Thyroid gland (tissue), 4 donors: ENCODE data around the gene PLSCR4. TPM values are rescaled to one million over a fixed set of nuclear protein-coding genes. Genes with fewer than 3 reads are reported as not detected.

Experiments
- DNase-seq, 2 donors: peaks; one replicate each; pipeline ENCODE4 v3.0.0-alpha.2; 2019
- H3K27ac ChIP-seq, 3 donors: fragments of 200-600 bp; sonication (generic); 1 replicate in 2 of 3; 2 replicates in 1 of 3; pipeline ENCODE4 v1.5.1; 2016 to 2019; ENCODE audit warnings: mild to moderate bottlenecking in 1 of 3, moderate library complexity in 1 of 3
- H3K27me3 ChIP-seq: fragments of 200-600 bp; sonication (generic); one replicate; pipeline ENCODE4 v1.5.1; 2019
- H3K36me3 ChIP-seq, 2 donors: fragments of 200-600 bp; sonication (generic); one replicate each; pipeline ENCODE4 v1.5.1; 2016 to 2019
- H3K4me1 ChIP-seq, 2 donors: fragments of 200-600 bp; sonication (generic); one replicate each; pipeline ENCODE4 v1.5.1; 2017 to 2019
- H3K4me3 ChIP-seq, 3 donors: fragments of 200-600 bp; sonication (generic); replicated peaks in 1 of 3; 1 replicate in 2 of 3; 2 replicates in 1 of 3; pipeline ENCODE4 v1.5.1; 2016; ENCODE audit warnings: mild to moderate bottlenecking in 1 of 3
- H3K9me3 ChIP-seq: fragments of 200-600 bp; sonication (generic); one replicate; pipeline ENCODE4 v1.5.1; 2017
- POLR2A ChIP-seq, 2 donors: fragments of 450-650 bp; IDR thresholded peaks; one replicate each; pipeline ENCODE4 v1.6.1; 2017; ENCODE audit warnings: antibody characterized with exemption in 2 of 2, mild to moderate bottlenecking in 2 of 2, moderate library complexity in 1 of 2
- WGBS, 2 donors: methylation state at CpG; one replicate each; pipeline ENCODE4 v1.1.5; 2017; 5-methylcytosine and 5-hydroxymethylcytosine counted together
- intact Hi-C: fragments of 100-400 bp; cut with DNase I; formaldehyde crosslinking; loops from one replicate; pipeline ENCODE4 v1.15.1; 2023
- total RNA-seq, 4 donors: library from RNA; depleted of rRNA; stranded (reverse); fragments of >200 nt; gene quantifications; one replicate each; pipeline ENCODE4 v1.2.3, GENCODE V29; 2016
- TF ChIP-seq, protein P1 (sequence below), 6 experiments: fragments of 200-600 bp in 3 of 6; fragments of 450-650 bp in 3 of 6; sonication (generic) in 3 of 6; IDR thresholded peaks; one replicate each; pipeline ENCODE4 v1.5.1; 2016 to 2019; ENCODE audit warnings: antibody characterized with exemption in 6 of 6, mild to moderate bottlenecking in 2 of 6, inconsistent platforms in 1 of 6, moderate library complexity in 1 of 6

PLSCR4 gene
- total RNA-seq, 4 donors from 2014 or later: 61.6 to 110 (median 78.4) TPM

DNA sequence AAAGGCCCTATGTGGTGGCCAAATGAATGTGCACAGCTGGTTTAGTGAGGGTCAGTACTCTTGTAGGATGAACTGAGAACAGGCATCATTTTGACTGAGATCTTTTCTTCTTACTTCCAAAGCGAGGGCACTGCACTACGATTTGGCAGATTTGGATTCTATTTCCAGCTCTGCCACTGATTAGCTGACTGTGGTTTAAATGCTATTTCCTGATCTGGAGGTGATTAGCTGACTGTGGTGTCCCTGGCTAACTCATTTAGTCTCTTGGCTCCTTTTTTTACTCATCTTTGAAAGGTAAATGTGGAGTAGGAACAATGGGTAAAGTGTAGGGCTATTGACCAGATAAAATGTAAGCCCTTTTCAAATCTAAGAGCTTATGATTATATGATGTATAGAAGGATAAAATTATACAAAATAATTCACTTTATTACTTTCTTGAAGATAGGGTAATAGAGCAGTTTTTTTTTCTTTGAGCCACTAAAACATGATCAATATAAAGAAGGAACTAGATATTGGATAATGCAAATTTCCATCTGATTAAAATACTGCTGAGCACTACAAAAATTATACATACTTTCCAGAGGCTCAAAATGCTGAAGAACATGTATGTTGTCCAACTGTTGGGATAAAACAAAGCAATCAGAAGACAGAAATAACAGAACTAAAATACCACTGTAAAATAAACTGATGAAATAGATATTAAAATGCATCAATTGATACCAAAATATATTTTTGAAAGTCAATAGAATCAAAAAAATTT lies 50.3 kb downstream of the PLSCR4 start:
- H3K27ac ChIP-seq: no peak overlapping the region
- TF ChIP-seq, protein P1, sequence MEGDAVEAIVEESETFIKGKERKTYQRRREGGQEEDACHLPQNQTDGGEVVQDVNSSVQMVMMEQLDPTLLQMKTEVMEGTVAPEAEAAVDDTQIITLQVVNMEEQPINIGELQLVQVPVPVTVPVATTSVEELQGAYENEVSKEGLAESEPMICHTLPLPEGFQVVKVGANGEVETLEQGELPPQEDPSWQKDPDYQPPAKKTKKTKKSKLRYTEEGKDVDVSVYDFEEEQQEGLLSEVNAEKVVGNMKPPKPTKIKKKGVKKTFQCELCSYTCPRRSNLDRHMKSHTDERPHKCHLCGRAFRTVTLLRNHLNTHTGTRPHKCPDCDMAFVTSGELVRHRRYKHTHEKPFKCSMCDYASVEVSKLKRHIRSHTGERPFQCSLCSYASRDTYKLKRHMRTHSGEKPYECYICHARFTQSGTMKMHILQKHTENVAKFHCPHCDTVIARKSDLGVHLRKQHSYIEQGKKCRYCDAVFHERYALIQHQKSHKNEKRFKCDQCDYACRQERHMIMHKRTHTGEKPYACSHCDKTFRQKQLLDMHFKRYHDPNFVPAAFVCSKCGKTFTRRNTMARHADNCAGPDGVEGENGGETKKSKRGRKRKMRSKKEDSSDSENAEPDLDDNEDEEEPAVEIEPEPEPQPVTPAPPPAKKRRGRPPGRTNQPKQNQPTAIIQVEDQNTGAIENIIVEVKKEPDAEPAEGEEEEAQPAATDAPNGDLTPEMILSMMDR (IDR thresholded peaks at IDR 0.05): no peak
- no peak for TF ChIP-seq POLR2A (IDR thresholded peaks at IDR 0.05)
- WGBS, 2 donors: 73 to 80% methylated on average over 2 of the region's 2 CpGs
- intact Hi-C loops: no loop called here
- H3K4me3 ChIP-seq: no peak overlapping the region
- H3K9me3 ChIP-seq: no peaks in the 10 kb centered on the region
- H3K27me3 ChIP-seq: no peaks in the 10 kb centered on the region
- H3K36me3 ChIP-seq: peaks cover 0 to 3% of the 10 kb centered on the region in 2 donors
- no peak for DNase-seq
- peaks cover 0 to under 1% of the 10 kb centered on the region in 2 donors for H3K4me1 ChIP-seq

DNA sequence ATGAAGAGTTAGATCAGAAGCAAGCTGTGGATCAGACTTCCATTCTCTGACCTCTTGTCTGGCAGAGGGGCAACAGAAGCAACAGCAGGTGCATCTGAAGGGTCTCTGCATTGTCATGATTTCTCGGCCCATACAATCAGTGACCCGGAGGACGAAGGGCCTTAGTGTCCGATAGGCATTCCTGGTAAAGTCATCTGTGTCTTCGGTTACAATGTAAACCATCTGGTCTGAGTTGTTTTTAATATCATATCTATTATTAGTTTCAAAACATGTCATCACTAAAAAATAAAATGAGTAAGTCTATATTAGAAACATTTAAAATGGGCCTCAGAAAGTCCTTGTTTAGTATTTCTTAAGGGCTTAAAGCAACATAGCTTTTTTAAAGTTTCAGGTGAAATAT lies 51.1 kb downstream of the PLSCR4 start:
- Histone ChIP-seq H3K27me3 (no peaks in the 10 kb centered on the region), H3K36me3 (peaks cover 0 to under 1% of the 10 kb centered on the region in 2 donors), H3K4me1 (peaks cover 0 to 4% of the 10 kb centered on the region in 2 donors), H3K9me3 (no peaks in the 10 kb centered on the region), H3K4me3 (no peak overlapping the region), H3K27ac (no peak overlapping the region)
- TF ChIP-seq, protein P1 (IDR thresholded peaks at IDR 0.05): no peak
- no peak for TF ChIP-seq POLR2A (IDR thresholded peaks at IDR 0.05)
- intact Hi-C loops: no loop called here
- no peak for DNase-seq
- 98 to 99% methylated on average over 5 of the region's 5 CpGs for WGBS, 2 donors

DNA sequence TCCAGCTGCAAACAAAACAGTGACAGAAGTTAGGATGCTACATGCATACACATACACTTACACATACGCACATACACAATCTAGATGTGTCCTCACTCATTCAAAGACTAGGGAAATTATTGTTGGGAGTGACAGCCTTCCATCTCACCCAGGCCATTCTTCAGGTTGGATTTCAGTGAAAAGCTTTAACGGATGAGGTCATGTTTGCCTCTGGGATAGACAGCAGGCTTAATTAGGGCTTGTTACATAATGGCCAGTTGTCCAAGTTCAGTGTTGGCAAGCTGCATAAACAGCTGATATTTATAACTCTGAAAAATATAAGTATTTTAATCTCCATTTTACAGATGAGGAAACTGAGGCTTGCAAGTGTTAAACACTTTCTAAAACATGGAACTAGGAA lies 54.1 kb downstream of the PLSCR4 start:
- no peak overlapping the region for H3K27ac ChIP-seq
- no peak overlapping the region for H3K4me3 ChIP-seq
- H3K9me3 ChIP-seq: no peaks in the 10 kb centered on the region
- no peaks in the 10 kb centered on the region for H3K27me3 ChIP-seq
- TF ChIP-seq POLR2A (IDR thresholded peaks at IDR 0.05): no peak
- TF ChIP-seq, protein P1 (IDR thresholded peaks at IDR 0.05): no peak
- H3K4me1 ChIP-seq: peaks cover 0 to 4% of the 10 kb centered on the region in 2 donors
- WGBS, 2 donors: 94 to 96% methylated on average over 2 of the region's 2 CpGs
- intact Hi-C loops: no loop called here
- peaks cover 0 to 8% of the 10 kb centered on the region in 2 donors for H3K36me3 ChIP-seq
- DNase-seq: no peak

DNA sequence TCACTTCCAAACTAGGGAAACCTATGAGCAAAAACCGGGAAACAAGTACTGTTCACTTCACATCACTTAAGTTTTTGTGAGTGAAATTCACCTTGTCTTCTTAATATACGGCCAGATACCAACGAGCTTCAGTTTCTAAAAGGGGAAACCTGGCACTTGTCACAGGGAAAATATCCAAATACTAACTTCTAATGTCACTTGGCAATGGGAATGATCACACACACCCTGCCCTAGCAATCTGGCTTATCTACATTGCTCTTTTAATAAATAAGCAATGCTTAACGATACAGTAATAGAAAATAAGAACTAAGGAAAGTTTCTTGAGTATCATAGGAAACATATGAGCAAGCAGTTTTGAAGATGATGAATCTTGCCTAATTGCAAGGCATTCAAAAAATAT lies 55.3 kb downstream of the PLSCR4 start:
- DNase-seq: no peak
- intact Hi-C loops: no loop called here
- H3K4me1 ChIP-seq: peaks cover 0 to 4% of the 10 kb centered on the region in 2 donors
- H3K27me3 ChIP-seq: no peaks in the 10 kb centered on the region
- H3K9me3 ChIP-seq: no peaks in the 10 kb centered on the region
- WGBS, 2 donors: 50 to 63% methylated on average over 4 of the region's 4 CpGs
- TF ChIP-seq, protein P1 (IDR thresholded peaks at IDR 0.05): no peak
- TF ChIP-seq POLR2A (IDR thresholded peaks at IDR 0.05): no peak
- H3K4me3 ChIP-seq: no peak overlapping the region
- H3K27ac ChIP-seq: no peak overlapping the region
- peaks cover 0 to 8% of the 10 kb centered on the region in 2 donors for H3K36me3 ChIP-seq

DNA sequence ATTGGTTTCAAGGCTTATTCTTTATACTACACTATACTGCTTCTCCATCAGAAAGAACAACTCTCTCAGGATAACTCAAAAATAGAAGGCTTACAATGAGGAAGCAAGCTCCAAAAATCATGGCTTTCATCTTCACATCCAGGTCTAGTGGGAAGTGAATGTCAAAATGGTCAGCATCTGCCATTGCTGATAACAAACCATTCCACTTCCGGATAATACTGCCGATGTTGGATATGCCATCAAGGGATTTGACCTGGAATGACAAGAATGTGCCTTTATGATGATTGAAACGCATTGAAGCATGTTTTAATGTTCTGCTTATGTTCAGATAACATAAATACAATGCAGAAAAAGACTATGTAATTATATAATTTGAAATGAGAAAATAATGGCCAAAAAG lies 55.9 kb downstream of the PLSCR4 start:
- H3K4me3 ChIP-seq: no peak overlapping the region
- no peak for TF ChIP-seq POLR2A (IDR thresholded peaks at IDR 0.05)
- TF ChIP-seq, protein P1 (IDR thresholded peaks at IDR 0.05): no peak
- WGBS, 2 donors: 74 to 77% methylated on average over 3 of the region's 3 CpGs
- intact Hi-C loops: no loop called here
- H3K4me1 ChIP-seq: peaks cover 0 to 4% of the 10 kb centered on the region in 2 donors
- H3K9me3 ChIP-seq: no peaks in the 10 kb centered on the region
- H3K36me3 ChIP-seq: peaks cover 0 to 8% of the 10 kb centered on the region in 2 donors
- no peak for DNase-seq
- no peaks in the 10 kb centered on the region for H3K27me3 ChIP-seq
- no peak overlapping the region for H3K27ac ChIP-seq
